Esophagus muscularis mucosa (tissue), 4 donors: ENCODE data around the gene VPS35L. TPM values are rescaled to one million over a fixed set of nuclear protein-coding genes. Genes with fewer than 3 reads are reported as not detected.

Experiments used
- DNase-seq: peaks from one replicate; pipeline ENCODE4 v3.0.0-alpha.2; 2017; ENCODE audit errors: extremely low spot score
- H3K27ac ChIP-seq, 4 donors: fragments of 200-600 bp; sonication (generic); replicated peaks in 1 of 4; 1 replicate in 3 of 4; 2 replicates in 1 of 4; pipeline ENCODE4 v1.5.1; 2016 to 2019; ENCODE audit warnings: mild to moderate bottlenecking in 1 of 4
- H3K27me3 ChIP-seq, 4 donors: fragments of 200-600 bp; sonication (generic); one replicate each; pipeline versions ENCODE4 v1.5.1 to v1.6.0; 2016 to 2019
- H3K36me3 ChIP-seq, 4 donors: fragments of 200-600 bp; sonication (generic); one replicate each; pipeline ENCODE4 v1.5.1; 2016 to 2019
- H3K4me1 ChIP-seq, 4 donors: fragments of 200-600 bp; sonication (generic); one replicate each; pipeline ENCODE4 v1.5.1; 2016 to 2019
- H3K4me3 ChIP-seq, 4 donors: fragments of 200-600 bp; sonication (generic); 1 replicate in 2 of 4; 2 replicates in 2 of 4; pipeline ENCODE4 v1.5.1; 2016 to 2019; ENCODE audit warnings: mild to moderate bottlenecking in 4 of 4, moderate library complexity in 1 of 4
- H3K9me3 ChIP-seq, 4 donors: fragments of 200-600 bp; sonication (generic); 1 replicate in 3 of 4; 2 replicates in 1 of 4; pipeline ENCODE4 v1.5.1; 2016 to 2019
- CTCF ChIP-seq, 3 experiments: fragments of 200-600 bp in 2 of 3; fragments of 450-650 bp in 1 of 3; sonication (generic) in 2 of 3; IDR thresholded peaks; one replicate each; pipeline ENCODE4 v1.5.1; 2017 to 2019; ENCODE audit warnings: antibody characterized with exemption in 3 of 3, mild to moderate bottlenecking in 2 of 3, moderate library complexity in 1 of 3
- EP300 ChIP-seq: sonication (generic); formaldehyde crosslinking; IDR thresholded peaks from one replicate; pipeline ENCODE4 v1.6.1; 2017; ENCODE audit warnings: antibody characterized with exemption
- POLR2A ChIP-seq: fragments of 450-650 bp; IDR thresholded peaks from one replicate; pipeline ENCODE4 v1.6.1; 2017; ENCODE audit warnings: antibody characterized with exemption, moderate library complexity, mild to moderate bottlenecking, low read depth
- POLR2AphosphoS5 ChIP-seq, 2 donors: sonication (generic); formaldehyde crosslinking; IDR thresholded peaks; one replicate each; pipeline ENCODE4 v1.6.1; 2017; ENCODE audit warnings: antibody characterized with exemption in 2 of 2
- WGBS: methylation state at CpG from one replicate; pipeline ENCODE4 v1.1.5; 2018; 5-methylcytosine and 5-hydroxymethylcytosine counted together
- intact Hi-C: fragments of 100-400 bp; cut with DNase I; formaldehyde crosslinking; loops from one replicate; pipeline ENCODE4 v1.15.1; 2023
- total RNA-seq, 4 donors: library from RNA; depleted of rRNA; stranded (reverse); fragments of >200 nt; gene quantifications; one replicate each; pipeline versions ENCODE4 v1.1.0 to v1.2.1, GENCODE V29; 2016

VPS35L gene
- total RNA-seq, 4 donors from 2014 or later: 35.5 to 47.0 (median 38.1) TPM

DNA sequence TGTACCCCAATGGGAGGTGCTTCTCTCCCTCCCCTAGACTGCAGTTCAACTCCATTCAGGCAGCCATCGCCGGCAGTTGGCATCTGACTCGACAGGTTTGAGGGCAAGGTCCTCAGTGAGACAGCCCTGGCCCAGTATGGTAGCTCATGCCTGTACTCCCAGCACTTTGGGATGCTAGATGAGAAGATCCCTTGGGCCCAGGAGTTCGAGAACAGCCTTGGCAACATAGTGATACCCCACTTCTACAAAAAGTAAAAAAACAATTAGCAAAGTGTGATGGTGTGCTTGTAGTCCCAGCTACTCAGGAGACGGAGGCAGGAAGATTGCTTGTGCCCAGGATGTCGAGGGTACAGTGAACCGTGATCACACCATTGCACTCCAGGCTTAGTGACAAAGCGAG is 12.1 kb downstream of the VPS35L start:
- Histone ChIP-seq H3K4me1 (no peaks in the 10 kb centered on the region), H3K27me3 (no peaks in the 10 kb centered on the region), H3K9me3 (peaks cover 0 to 8% (median 0%) of the 10 kb centered on the region in 4 donors), H3K4me3 (no peak overlapping the region), H3K27ac (no peak overlapping the region), H3K36me3 (peaks cover 46 to 79% (median 77%) of the 10 kb centered on the region in 4 donors)
- intact Hi-C loops: no loop called here
- no peak for DNase-seq
- no peak for TF ChIP-seq CTCF (IDR thresholded peaks at IDR 0.05)
- TF ChIP-seq EP300: no peak
- no peak for TF ChIP-seq POLR2AphosphoS5 (IDR thresholded peaks at IDR 0.05)
- TF ChIP-seq POLR2A: no peak
- 86% methylated on average over 4 of the region's 8 CpGs for WGBS

DNA sequence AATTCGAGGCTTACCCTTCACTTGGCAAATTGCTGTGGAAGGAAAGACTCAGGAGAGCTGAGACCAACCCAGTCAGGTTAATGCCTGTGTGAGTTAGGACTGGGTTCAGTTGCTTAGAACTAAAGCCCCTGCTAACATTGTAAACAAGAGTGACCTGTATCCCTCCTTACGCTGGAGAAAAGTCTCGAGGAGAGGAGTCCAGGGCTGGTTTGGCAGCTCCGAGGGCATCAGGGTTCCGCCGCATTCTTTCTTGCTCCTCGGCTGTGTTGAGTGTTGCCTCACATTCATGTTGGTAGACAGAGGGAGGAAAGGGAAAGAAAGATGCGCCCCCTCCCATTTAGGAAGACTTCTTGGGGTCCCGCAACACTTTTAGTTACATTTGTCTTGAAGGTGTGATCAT is 18.5 kb downstream of the VPS35L start:
- peaks cover 53 to 95% (median 83%) of the 10 kb centered on the region in 4 donors for H3K36me3 ChIP-seq
- no peak overlapping the region for H3K27ac ChIP-seq
- intact Hi-C loops: no loop called here
- WGBS: 88% methylated on average over 9 of the region's 9 CpGs
- H3K4me1 ChIP-seq: peaks cover 10 to 15% (median 12%) of the 10 kb centered on the region in 4 donors
- no peak for DNase-seq
- H3K9me3 ChIP-seq: no peaks in the 10 kb centered on the region
- no peaks in the 10 kb centered on the region for H3K27me3 ChIP-seq
- H3K4me3 ChIP-seq: no peak overlapping the region
- no peak for TF ChIP-seq CTCF (IDR thresholded peaks at IDR 0.05)
- TF ChIP-seq EP300: no peak
- TF ChIP-seq POLR2AphosphoS5 (IDR thresholded peaks at IDR 0.05): no peak
- TF ChIP-seq POLR2A: no peak

GRCh38 chr16:19574615-19575014 is 19.1 kb downstream of the VPS35L start:
- peaks cover 10 to 21% (median 18%) of the 10 kb centered on the region in 4 donors for H3K4me1 ChIP-seq
- no peak overlapping the region for H3K27ac ChIP-seq
- no peaks in the 10 kb centered on the region for H3K27me3 ChIP-seq
- H3K9me3 ChIP-seq: no peaks in the 10 kb centered on the region
- TF ChIP-seq POLR2A: no peak
- TF ChIP-seq EP300: no peak
- no peak for TF ChIP-seq CTCF (IDR thresholded peaks at IDR 0.05)
- TF ChIP-seq POLR2AphosphoS5 (IDR thresholded peaks at IDR 0.05): no peak
- H3K36me3 ChIP-seq: peaks cover 47 to 95% (median 83%) of the 10 kb centered on the region in 4 donors
- 75% methylated on average over 2 of the region's 2 CpGs for WGBS
- intact Hi-C loops: no loop called here
- no peak for DNase-seq
- H3K4me3 ChIP-seq: no peak overlapping the region

- Histone ChIP-seq H3K9me3 (no peaks in the 10 kb centered on the region), H3K27me3 (no peaks in the 10 kb centered on the region), H3K36me3 (peaks cover 39 to 95% (median 84%) of the 10 kb centered on the region in 4 donors), H3K4me1 (peaks cover 10 to 21% (median 18%) of the 10 kb centered on the region in 4 donors), H3K27ac (peak overlapping the region; percentile 60 to 82 (median 74)), H3K4me3 (no peak overlapping the region)
- intact Hi-C loops: no loop called here
- TF ChIP-seq POLR2A: no peak
- no peak for TF ChIP-seq EP300
- peak in 1 of 3 experiments; percentile 6 for TF ChIP-seq CTCF (IDR thresholded peaks at IDR 0.05)
- peak; percentile 25 to 44 for TF ChIP-seq POLR2AphosphoS5 (IDR thresholded peaks at IDR 0.05)
- 56% methylated on average over 10 of the region's 10 CpGs for WGBS
- no peak for DNase-seq
Observed at GRCh38 chr16:19578378-19578971, 23.0 kb downstream of the VPS35L start.
